Measurements from ENCODE around the gene PRKAG1.

GRCh38 chr12:49012739-49013138 is 5.8 kb downstream of the PRKAG1 start:
- no peak for TF ChIP-seq CTCF (IDR thresholded peaks at IDR 0.05)
- no peak for TF ChIP-seq REST (IDR thresholded peaks at IDR 0.05; ENCODE audit: insufficient read depth in 1 of 2, low read depth in 2 of 2, low read length in 1 of 2)

Measured in Panc1 (cell line).